IMR-90 (cell line): ENCODE measurements around the gene MPP2. TPM values are rescaled to one million over a fixed set of nuclear protein-coding genes. Genes with fewer than 3 reads are reported as not detected.

ENCODE experiments used
- ATAC-seq: fragments of 200-7000 bp; cut with Tn5 transposase; 2 replicates; pipeline ENCODE4 v1.9.1; 2020; ENCODE audit warnings: low read depth, mild to moderate bottlenecking, moderate library complexity
- BruUV-seq: library from RNA; stranded (reverse); fragments of 400-500 nt; replicated peaks from 2 replicates; lab custom pipeline; 2021; lab: Mats Ljungman, UMichigan
- CTCF ChIA-PET: fragments of 300-600 bp; formaldehyde crosslinking; extraction: SDS; loops from one replicate; lab custom pipeline; 2021; ENCODE audit warnings: antibody characterized with exemption; lab: Yijun Ruan, JAX
- POLR2A ChIA-PET: fragments of 300-600 bp; sonication (Branson Sonifier 250); formaldehyde crosslinking; loops from one replicate; lab custom pipeline; 2022; ENCODE audit warnings: antibody characterized with exemption; ENCODE audit not compliant: unreplicated experiment; lab: Charles Lee
- DNase-seq: peaks from one replicate; pipeline ENCODE4 v3.0.0; 2013
- H2AFZ ChIP-seq: replicated peaks from 2 replicates; pipeline ENCODE3; 2013; ENCODE audit warnings: low read length, mild to moderate bottlenecking; ENCODE audit not compliant: poor library complexity
- H2AK5ac ChIP-seq: 2 replicates; pipeline ENCODE4 v1.6.1; 2013; ENCODE audit warnings: low read depth, low read length, inconsistent platforms
- H2AK9ac ChIP-seq: replicated peaks from 2 replicates; pipeline ENCODE3; 2013; ENCODE audit warnings: mild to moderate bottlenecking, low read depth, low read length, moderate library complexity; ENCODE audit not compliant: poor library complexity
- H2BK120ac ChIP-seq: 2 replicates; pipeline ENCODE4 v1.6.1; 2013; ENCODE audit warnings: low read depth, low read length, inconsistent platforms
- H2BK15ac ChIP-seq: 3 replicates; pipeline ENCODE4 v1.6.1; 2013; ENCODE audit warnings: low read depth, low read length, inconsistent platforms
- H2BK20ac ChIP-seq: 2 replicates; pipeline ENCODE4 v1.6.1; 2013; ENCODE audit warnings: low read depth, mild to moderate bottlenecking, inconsistent platforms, low read length, moderate library complexity
- H2BK5ac ChIP-seq: 2 replicates; pipeline ENCODE4 v1.6.1; 2013; ENCODE audit warnings: mild to moderate bottlenecking, low read depth, low read length, inconsistent platforms; ENCODE audit not compliant: poor library complexity, severe bottlenecking
- H3K14ac ChIP-seq: replicated peaks from 2 replicates; pipeline ENCODE4 v1.6.1; 2013; ENCODE audit warnings: low read depth, low read length, inconsistent platforms
- H3K18ac ChIP-seq: 2 replicates; pipeline ENCODE4 v1.6.1; 2013; ENCODE audit warnings: low read depth, low read length, control low read depth
- H3K23ac ChIP-seq: 2 replicates; pipeline ENCODE4 v1.6.1; 2013; ENCODE audit warnings: low read depth, low read length, inconsistent platforms
- H3K27ac ChIP-seq: 2 replicates; pipeline ENCODE4 v1.5.1; 2013; ENCODE audit warnings: mild to moderate bottlenecking, control low read depth, low read length; ENCODE audit not compliant: insufficient read depth
- H3K27me3 ChIP-seq: 2 replicates; pipeline ENCODE4 v1.6.1; 2013; ENCODE audit warnings: low read length; ENCODE audit not compliant: control insufficient read depth, insufficient read depth
- H3K36me3 ChIP-seq: 2 replicates; pipeline ENCODE4 v1.6.1; 2013; ENCODE audit warnings: low read length, mixed read lengths; ENCODE audit not compliant: control insufficient read depth, insufficient read depth
- H3K4ac ChIP-seq: 2 replicates; pipeline ENCODE4 v1.6.1; 2013; ENCODE audit warnings: low read depth, low read length, inconsistent platforms
- H3K4me1 ChIP-seq: 2 replicates; pipeline ENCODE4 v1.6.1; 2013; ENCODE audit warnings: low read length, mixed read lengths; ENCODE audit not compliant: control insufficient read depth, insufficient read depth
- H3K4me2 ChIP-seq: 2 replicates; pipeline ENCODE4 v1.6.1; 2013; ENCODE audit warnings: low read depth, mild to moderate bottlenecking, control low read depth, low read length, moderate library complexity
- H3K4me3 ChIP-seq: 2 replicates; pipeline ENCODE4 v1.5.1; 2013; ENCODE audit warnings: low read depth, mild to moderate bottlenecking, control low read depth, low read length, moderate library complexity; ENCODE audit not compliant: insufficient read depth
- H3K56ac ChIP-seq: 2 replicates; pipeline ENCODE4 v1.6.1; 2013; ENCODE audit warnings: low read length, inconsistent platforms; ENCODE audit not compliant: insufficient read depth; ENCODE audit errors: extremely low read depth
- H3K79me1 ChIP-seq, 2 experiments: 2 replicates each; pipeline ENCODE4 v1.6.1; 2013; ENCODE audit warnings: low read length in 2 of 2, inconsistent platforms in 1 of 2, low read depth in 1 of 2
- H3K9ac ChIP-seq: 2 replicates; pipeline ENCODE4 v1.6.1; 2013; ENCODE audit warnings: low read depth, low read length, control low read depth
- H3K9me1 ChIP-seq: 2 replicates; pipeline ENCODE4 v1.6.1; 2013; ENCODE audit warnings: low read length, inconsistent platforms; ENCODE audit not compliant: insufficient read depth
- H3K9me3 ChIP-seq: 2 replicates; pipeline ENCODE4 v1.6.1; 2013; ENCODE audit warnings: low read length; ENCODE audit not compliant: control insufficient read depth, insufficient read depth
- H4K20me1 ChIP-seq: 2 replicates; pipeline ENCODE4 v1.6.1; 2013; ENCODE audit warnings: low read length, inconsistent platforms; ENCODE audit not compliant: insufficient read depth
- H4K5ac ChIP-seq: 2 replicates; pipeline ENCODE4 v1.6.1; 2013; ENCODE audit warnings: mild to moderate bottlenecking, low read depth, low read length, control low read depth
- H4K8ac ChIP-seq, 2 experiments: 2 replicates each; pipeline ENCODE4 v1.6.1; 2013; ENCODE audit warnings: low read depth in 2 of 2, low read length in 2 of 2, control low read depth in 1 of 2, inconsistent platforms in 1 of 2
- H4K91ac ChIP-seq: 2 replicates; pipeline ENCODE4 v1.6.1; 2013; ENCODE audit warnings: low read depth, low read length, inconsistent platforms; ENCODE audit not compliant: insufficient read depth
- BHLHE40 ChIP-seq: fragments of 150-350 bp; IDR thresholded peaks from 2 replicates; pipeline ENCODE4 v1.6.1; 2016; ENCODE audit warnings: mild to moderate bottlenecking, low read depth, low read length
- CEBPB ChIP-seq: IDR thresholded peaks from 2 replicates; pipeline ENCODE4 v1.6.1; 2012; ENCODE audit warnings: low read depth, low read length, improper control_type of control experiment
- CHD1 ChIP-seq: IDR thresholded peaks from 2 replicates; pipeline ENCODE4 v1.6.1; 2012; ENCODE audit warnings: low read depth, low read length, improper control_type of control experiment
- ELK1 ChIP-seq: fragments of 150-350 bp; IDR thresholded peaks from 2 replicates; pipeline ENCODE4 v1.6.1; 2016; ENCODE audit warnings: low read depth, mild to moderate bottlenecking, low read length, moderate library complexity, borderline replicate concordance
- MAFK ChIP-seq: IDR thresholded peaks from 2 replicates; pipeline ENCODE4 v1.6.1; 2012; ENCODE audit warnings: low read depth, low read length, improper control_type of control experiment
- MAZ ChIP-seq: IDR thresholded peaks from 2 replicates; pipeline ENCODE4 v1.6.1; 2012; ENCODE audit warnings: low read depth, mild to moderate bottlenecking, low read length, improper control_type of control experiment, moderate library complexity, borderline replicate concordance
- MXI1 ChIP-seq: IDR thresholded peaks from 2 replicates; pipeline ENCODE4 v1.6.1; 2012; ENCODE audit warnings: low read depth, mild to moderate bottlenecking, low read length, moderate library complexity, borderline replicate concordance
- POLR2A ChIP-seq: IDR thresholded peaks from 2 replicates; pipeline ENCODE4 v1.6.1; 2012; ENCODE audit warnings: mild to moderate bottlenecking, low read depth, low read length
- RAD21 ChIP-seq: IDR thresholded peaks from 2 replicates; pipeline ENCODE4 v1.6.1; 2012; ENCODE audit warnings: low read length, improper control_type of control experiment
- RCOR1 ChIP-seq: IDR thresholded peaks from 2 replicates; pipeline ENCODE4 v1.6.1; 2012; ENCODE audit warnings: mild to moderate bottlenecking, low read length, improper control_type of control experiment; ENCODE audit not compliant: insufficient replicate concordance
- RFX5 ChIP-seq: IDR thresholded peaks from 2 replicates; pipeline ENCODE4 v1.8.0; 2012; ENCODE audit warnings: low read depth, mild to moderate bottlenecking, low read length, moderate library complexity
- USF2 ChIP-seq: fragments of 150-350 bp; IDR thresholded peaks from 2 replicates; pipeline ENCODE4 v1.6.1; 2017; ENCODE audit warnings: mild to moderate bottlenecking, antibody characterized with exemption, low read length, low read depth
- WGBS, 2 experiments: methylation state at CpG; one replicate each; pipeline versions ENCODE4 v1.1.5 to v1.1.7; 2013; ENCODE audit warnings: missing lambda C conversion rate in 2 of 2; ENCODE audit not compliant: insufficient read length in 1 of 2; ENCODE audit errors: extremely low coverage in 2 of 2; 5-methylcytosine and 5-hydroxymethylcytosine counted together
- dilution Hi-C: fragments of 300-500 bp; cut with HindIII; formaldehyde crosslinking; loops from one replicate; pipeline ENCODE4 v1.14.3; 2018; ENCODE audit warnings: low sequenced_read_pairs; ENCODE audit not compliant: unreplicated experiment
- in situ Hi-C: fragments of 300-500 bp; cut with MboI; formaldehyde crosslinking; loops from 3 replicates; pipeline ENCODE4 v1.14.3; 2019; ENCODE audit warnings: low sequenced_read_pairs, inconsistent platforms, mixed read lengths
- intact Hi-C: fragments of 100-400 bp; cut with micrococcal nuclease; formaldehyde crosslinking; loops from 2 replicates; pipeline ENCODE4 v1.10.0; 2022
- polyA plus RNA-seq, 3 experiments: library from polyadenylated mRNA; depleted of rRNA; stranded (reverse); fragments of >200 nt; gene quantifications; 2 replicates each; pipeline ENCODE4 v1.2.3, GENCODE V29; 2012; ENCODE audit warnings: low replicate concordance in 1 of 3
- total RNA-seq: library from RNA; depleted of rRNA; stranded (reverse); fragments of >200 nt; gene quantifications from 2 replicates; pipeline ENCODE4 v1.2.3, GENCODE V29; 2012

The MPP2 gene
- total and polyA plus RNA-seq, 2 of the 4 experiments (the other 2 are of a cell fraction): 3.2 to 3.8 TPM

GRCh38 chr17:43956222-43956621 lies 48.9 kb upstream of the MPP2 start (continued):
- no peak for TF ChIP-seq CEBPB
- TF ChIP-seq RFX5: no peak
- TF ChIP-seq MXI1: no peak

GRCh38 chr17:43953746-43954145 lies 46.4 kb upstream of the MPP2 start, which contains the start of gene PYY:
Gene PYY (minus strand): TSS chr17:43953940. CDS start chr17:43953483, 457 bp downstream.
- H2BK5ac ChIP-seq: no peak within 1 kb of the TSS
- H2BK15ac ChIP-seq: no peak within 1 kb of the TSS

More at GRCh38 chr17:43953746-43954145, 46.4 kb upstream of the MPP2 start, which contains the start of gene PYY:
- Histone ChIP-seq H2BK120ac (no peak within 1 kb of the TSS), H4K20me1 (0 out of 2 replicates have a peak, but pooled peaks cover 6% of the 10 kb centered on the region), H3K27me3 (peaks cover 67% of the 10 kb centered on the region), H3K4me1 (no peaks in the 10 kb centered on the region), H2AK5ac (no peak within 1 kb of the TSS), H3K27ac (no peak within 1 kb of the TSS), H3K36me3 (no peaks in the 10 kb centered on the region), H3K79me1 (no peaks in the 10 kb centered on the region), H3K9me1 (no peaks in the 10 kb centered on the region), H3K18ac (no peak within 1 kb of the TSS), H2AFZ (peak within 1 kb of the TSS; percentile 58), H4K91ac (no peak within 1 kb of the TSS), H4K8ac (no peak within 1 kb of the TSS), H4K5ac (no peak within 1 kb of the TSS), H2AK9ac (peak within 1 kb of the TSS; percentile 28), H3K9me3 (peaks cover 3% of the 10 kb centered on the region; the same call in 1 of the 2 replicates), H3K23ac (no peak within 1 kb of the TSS), H3K4me3 (no peak within 1 kb of the TSS), H3K4ac (no peak within 1 kb of the TSS), H3K56ac (no peak within 1 kb of the TSS), H3K14ac (no peak within 1 kb of the TSS), H3K9ac (no peak within 1 kb of the TSS), H2BK20ac (no peak within 1 kb of the TSS), H3K4me2 (no peak within 1 kb of the TSS)
- DNase-seq (no peak), ATAC-seq (no peak)
- BruUV-seq: no TSS peak
- TF ChIP-seq ELK1: no peak
- no peak for TF ChIP-seq CHD1
- TF ChIP-seq MAFK: no peak
- TF ChIP-seq USF2: no peak
- no peak for TF ChIP-seq RAD21
- no peak for TF ChIP-seq BHLHE40
- no peak for TF ChIP-seq MAZ
- no peak for TF ChIP-seq RCOR1
- TF ChIP-seq CEBPB: no peak
- TF ChIP-seq POLR2A: no peak
- dilution Hi-C loops: no loop called here
- in situ Hi-C loops: no loop called here
- POLR2A ChIA-PET: no interaction called here
- no CpG with 5 or more reads among the region's 11 CpGs for WGBS, 2 experiments
- intact Hi-C loops: no loop called here
- CTCF ChIA-PET: interaction anchor here (1.7 kb wide), 1 partner anchor 10 kb away, joined by 6 read pairs; no protein-coding TSS in a partner anchor
